ENCODE data around the gene MDFI.

GRCh38 chr6:41637194-41638001, 870 bp upstream of the MDFI start:
- TF ChIP-seq HMGXB4 (CRISPR knock-in tag; IDR thresholded peaks at IDR 0.05; ENCODE audit: borderline replicate concordance) (no peak), MYC (IDR thresholded peaks at IDR 0.05; ENCODE audit: borderline replicate concordance, low read length) (no peak), CTCF (IDR thresholded peaks at IDR 0.05) (no peak), SMC3 (IDR thresholded peaks at IDR 0.05) (no peak), CEBPB (IDR thresholded peaks at IDR 0.05) (no peak), ATOH8 (CRISPR knock-in tag; IDR thresholded peaks at IDR 0.05; ENCODE audit: low read depth) (no peak), POLR2A (IDR thresholded peaks at IDR 0.05; ENCODE audit: low read length) (no peak)
